H9 (cell line): ENCODE results near the gene COX10. TPM values are rescaled to one million over a fixed set of nuclear protein-coding genes. Genes with fewer than 3 reads are reported as not detected.

Source experiments
- DNase-seq: peaks from one replicate; pipeline ENCODE4 v3.0.0-alpha.2; 2017
- H2AFZ ChIP-seq: one replicate; pipeline ENCODE4 v1.6.1; 2013; ENCODE audit warnings: mild to moderate bottlenecking, low read length, control low read depth, moderate library complexity
- H2AK5ac ChIP-seq: 2 replicates; pipeline ENCODE4 v1.6.1; 2013; ENCODE audit warnings: low read length, control low read depth, mixed read lengths; ENCODE audit not compliant: insufficient read length
- H2BK120ac ChIP-seq: one replicate; pipeline ENCODE4 v1.6.1; 2013; ENCODE audit warnings: low read depth, mild to moderate bottlenecking, low read length, control low read depth, inconsistent platforms; ENCODE audit not compliant: poor library complexity, severe bottlenecking
- H2BK12ac ChIP-seq: 2 replicates; pipeline ENCODE4 v1.6.1; 2013; ENCODE audit warnings: low read length, control low read depth, mixed read lengths, low read depth; ENCODE audit not compliant: insufficient read length
- H2BK15ac ChIP-seq: 2 replicates; pipeline ENCODE4 v1.6.1; 2013; ENCODE audit warnings: low read depth, low read length, control low read depth
- H2BK20ac ChIP-seq: one replicate; pipeline ENCODE4 v1.6.1; 2013; ENCODE audit warnings: low read depth, mild to moderate bottlenecking, low read length, control low read depth, inconsistent platforms; ENCODE audit not compliant: poor library complexity, severe bottlenecking
- H2BK5ac ChIP-seq: 2 replicates; pipeline ENCODE4 v1.6.1; 2013; ENCODE audit warnings: low read length, control low read depth, mixed read lengths; ENCODE audit not compliant: insufficient read length
- H3K14ac ChIP-seq: 2 replicates; pipeline ENCODE4 v1.6.1; 2013; ENCODE audit warnings: low read length, control low read depth; ENCODE audit not compliant: insufficient read depth
- H3K18ac ChIP-seq: 2 replicates; pipeline ENCODE4 v1.6.1; 2013; ENCODE audit warnings: low read depth, mild to moderate bottlenecking, mixed read lengths, low read length, control low read depth; ENCODE audit not compliant: insufficient read length
- H3K23ac ChIP-seq: 2 replicates; pipeline ENCODE4 v1.6.1; 2013; ENCODE audit warnings: low read length, control low read depth, mixed read lengths, low read depth; ENCODE audit not compliant: insufficient read length
- H3K23me2 ChIP-seq: 2 replicates; pipeline ENCODE4 v1.6.1; 2013; ENCODE audit warnings: low read depth, mild to moderate bottlenecking, mixed read lengths, low read length, control low read depth; ENCODE audit not compliant: insufficient read length, poor library complexity, severe bottlenecking
- H3K27ac ChIP-seq: 2 replicates; pipeline ENCODE4 v1.5.1; 2013; ENCODE audit warnings: low read length, control low read depth, mixed read lengths, low read depth; ENCODE audit not compliant: insufficient read length
- H3K27me3 ChIP-seq: 2 replicates; pipeline ENCODE4 v1.6.1; 2013; ENCODE audit warnings: low read length, control low read depth, inconsistent platforms; ENCODE audit not compliant: insufficient read depth
- H3K4ac ChIP-seq: 2 replicates; pipeline ENCODE4 v1.6.1; 2013; ENCODE audit warnings: low read depth, mild to moderate bottlenecking, control low read depth, inconsistent platforms, low read length, moderate library complexity
- H3K4me1 ChIP-seq: 2 replicates; pipeline ENCODE4 v1.6.1; 2013; ENCODE audit warnings: low read length, control low read depth, inconsistent platforms; ENCODE audit not compliant: insufficient read depth
- H3K4me2 ChIP-seq: 2 replicates; pipeline ENCODE4 v1.6.1; 2013; ENCODE audit warnings: low read length, control low read depth, mixed read lengths; ENCODE audit not compliant: insufficient read length, insufficient read depth
- H3K56ac ChIP-seq: 2 replicates; pipeline ENCODE4 v1.6.1; 2013; ENCODE audit warnings: low read depth, mild to moderate bottlenecking, mixed read lengths, low read length, control low read depth; ENCODE audit not compliant: insufficient read length
- H3K79me1 ChIP-seq: 2 replicates; pipeline ENCODE4 v1.6.1; 2013; ENCODE audit warnings: low read depth, mild to moderate bottlenecking, moderate library complexity, low read length, control low read depth, inconsistent platforms; ENCODE audit not compliant: insufficient read depth, poor library complexity, severe bottlenecking
- H3K79me2 ChIP-seq: 2 replicates; pipeline ENCODE4 v1.6.1; 2013; ENCODE audit warnings: low read length, control low read depth, inconsistent platforms; ENCODE audit not compliant: insufficient read depth
- H3K9ac ChIP-seq: 2 replicates; pipeline ENCODE4 v1.6.1; 2013; ENCODE audit warnings: low read length, control low read depth, mixed read lengths; ENCODE audit not compliant: insufficient read length; ENCODE audit errors: extremely low read depth
- H3K9me3 ChIP-seq: one replicate; pipeline ENCODE4 v1.6.1; 2013; ENCODE audit warnings: low read depth, low read length, inconsistent platforms; ENCODE audit not compliant: control insufficient read depth
- H3T11ph ChIP-seq: one replicate; pipeline ENCODE4 v1.6.1; 2013; ENCODE audit warnings: mild to moderate bottlenecking, low read length, control low read depth, inconsistent platforms
- H4K20me1 ChIP-seq: one replicate; pipeline ENCODE4 v1.6.1; 2013; ENCODE audit not compliant: control insufficient read depth, insufficient read length, insufficient read depth
- H4K5ac ChIP-seq: 2 replicates; pipeline ENCODE4 v1.6.1; 2013; ENCODE audit warnings: low read depth, mild to moderate bottlenecking, mixed read lengths, low read length, control low read depth; ENCODE audit not compliant: insufficient read length
- H4K8ac ChIP-seq: replicated peaks from 2 replicates; pipeline ENCODE4 v1.6.1; 2013; ENCODE audit warnings: low read length, control low read depth, mixed read lengths, low read depth; ENCODE audit not compliant: insufficient read length
- H4K91ac ChIP-seq: 2 replicates; pipeline ENCODE4 v1.6.1; 2013; ENCODE audit warnings: low read depth, mild to moderate bottlenecking, moderate library complexity, mixed read lengths, low read length, control low read depth; ENCODE audit not compliant: insufficient read length
- H3K27ac Mint-ChIP-seq, 3 experiments: 2 replicates in 2 of 3; 3 replicates in 1 of 3; pipeline ENCODE4 v1.8.0; 2020 to 2021; ENCODE audit warnings: mixed read lengths in 3 of 3, mild to moderate bottlenecking in 1 of 3, moderate library complexity in 1 of 3
- H3K27me3 Mint-ChIP-seq: 2 replicates; pipeline ENCODE4 v1.8.0; 2021; ENCODE audit warnings: low read depth, mild to moderate bottlenecking, moderate library complexity, mixed read lengths
- H3K36me3 Mint-ChIP-seq, 3 experiments: 2 replicates in 2 of 3; 3 replicates in 1 of 3; pipeline ENCODE4 v1.8.0; 2020 to 2021; ENCODE audit warnings: low read depth in 3 of 3, mixed read lengths in 3 of 3; ENCODE audit not compliant: insufficient read depth in 1 of 3
- H3K4me1 Mint-ChIP-seq, 2 experiments: 2 replicates each; pipeline ENCODE4 v1.8.0; 2020; ENCODE audit warnings: mixed read lengths in 2 of 2
- H3K4me3 Mint-ChIP-seq, 2 experiments: 2 replicates in 1 of 2; 3 replicates in 1 of 2; pipeline ENCODE4 v1.8.0; 2020 to 2021; ENCODE audit warnings: mild to moderate bottlenecking in 2 of 2, mixed read lengths in 2 of 2, moderate library complexity in 1 of 2
- H3K9me3 Mint-ChIP-seq, 2 experiments: 2 replicates in 1 of 2; 3 replicates in 1 of 2; pipeline ENCODE4 v1.8.0; 2020; ENCODE audit warnings: mild to moderate bottlenecking in 2 of 2, mixed read lengths in 2 of 2, moderate library complexity in 1 of 2
- WGBS: extraction: QIAGEN DNeasy Blood & Tissue Kit; methylation state at CpG from one replicate; pipeline ENCODE4 v1.1.7; 2013; ENCODE audit warnings: missing lambda C conversion rate, low lambda C conversion rate, mixed read lengths; ENCODE audit not compliant: insufficient read length; ENCODE audit errors: extremely low coverage; 5-methylcytosine and 5-hydroxymethylcytosine counted together
- total RNA-seq: library from RNA; stranded (reverse); gene quantifications from 2 replicates; pipeline ENCODE4 v1.2.1, GENCODE V29; 2021
- TF ChIP-seq, protein P1 (sequence below): fragments of 200-600 bp; sonication (generic); conservative IDR thresholded peaks from 3 replicates; pipeline ENCODE4 v1.8.0; 2021; ENCODE audit warnings: antibody characterized with exemption, mild to moderate bottlenecking

Gene COX10
- total RNA-seq, 1 experiment from 2014 or later = 20.6 TPM

DNA sequence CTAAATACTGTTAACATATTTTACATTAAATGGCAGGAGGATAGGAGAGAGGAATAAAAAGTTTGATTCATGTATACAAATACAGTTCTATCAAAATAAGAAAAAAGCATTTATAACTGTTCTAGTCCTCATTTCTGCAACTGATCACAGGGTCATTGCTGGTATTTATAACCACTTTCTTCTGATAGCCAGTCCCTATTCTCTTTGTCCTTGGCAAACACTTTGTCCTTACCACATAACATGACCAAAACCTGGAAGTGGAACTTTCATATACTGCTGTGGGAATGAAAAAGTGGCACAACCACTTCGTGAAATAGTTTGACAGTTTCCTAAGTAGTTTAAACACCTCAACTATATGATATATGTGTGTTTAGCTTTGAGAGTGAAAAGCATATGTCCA lies 84.1 kb downstream of the COX10 start:
- H3K36me3 Mint-ChIP-seq = peaks cover 0 to 2% (median 2%) of the 10 kb centered on the region in 3 experiments; a peak in 3 of 7 replicates
- no peak overlapping the region for H2BK12ac ChIP-seq
- whole genome bisulfite sequencing = no CpG with 5 or more reads among the region's 1 CpG

More for the DNA sequence above, 84.1 kb downstream of the COX10 start:
- Histone ChIP-seq H3T11ph (no peak overlapping the region), H3K9ac (no peak overlapping the region), H3K18ac (no peak overlapping the region), H3K14ac (no peak overlapping the region), H3K23ac (no peak overlapping the region), H3K4me2 (no peak overlapping the region), H3K27ac (no peak overlapping the region), H3K79me1 (no peaks in the 10 kb centered on the region), H2BK15ac (no peak overlapping the region), H2AK5ac (no peak overlapping the region), H4K91ac (no peak overlapping the region), H3K23me2 (no peaks in the 10 kb centered on the region), H2BK20ac (no peak overlapping the region), H3K4me1 (no peaks in the 10 kb centered on the region), H3K56ac (no peak overlapping the region), H4K20me1 (no peaks in the 10 kb centered on the region), H3K27me3 (no peaks in the 10 kb centered on the region), H3K4ac (no peak overlapping the region), H3K79me2 (no peaks in the 10 kb centered on the region), H3K9me3 (no peaks in the 10 kb centered on the region), H2BK5ac (no peak overlapping the region), H2BK120ac (no peak overlapping the region), H2AFZ (no peak overlapping the region), H4K5ac (no peak overlapping the region), H4K8ac (no peak overlapping the region)
- H3K27me3 Mint-ChIP-seq = no peaks in the 10 kb centered on the region
- H3K27ac Mint-ChIP-seq = no peak overlapping the region
- H3K9me3 Mint-ChIP-seq = no peaks in the 10 kb centered on the region
- no peak for DNase-seq
- TF ChIP-seq, protein P1, sequence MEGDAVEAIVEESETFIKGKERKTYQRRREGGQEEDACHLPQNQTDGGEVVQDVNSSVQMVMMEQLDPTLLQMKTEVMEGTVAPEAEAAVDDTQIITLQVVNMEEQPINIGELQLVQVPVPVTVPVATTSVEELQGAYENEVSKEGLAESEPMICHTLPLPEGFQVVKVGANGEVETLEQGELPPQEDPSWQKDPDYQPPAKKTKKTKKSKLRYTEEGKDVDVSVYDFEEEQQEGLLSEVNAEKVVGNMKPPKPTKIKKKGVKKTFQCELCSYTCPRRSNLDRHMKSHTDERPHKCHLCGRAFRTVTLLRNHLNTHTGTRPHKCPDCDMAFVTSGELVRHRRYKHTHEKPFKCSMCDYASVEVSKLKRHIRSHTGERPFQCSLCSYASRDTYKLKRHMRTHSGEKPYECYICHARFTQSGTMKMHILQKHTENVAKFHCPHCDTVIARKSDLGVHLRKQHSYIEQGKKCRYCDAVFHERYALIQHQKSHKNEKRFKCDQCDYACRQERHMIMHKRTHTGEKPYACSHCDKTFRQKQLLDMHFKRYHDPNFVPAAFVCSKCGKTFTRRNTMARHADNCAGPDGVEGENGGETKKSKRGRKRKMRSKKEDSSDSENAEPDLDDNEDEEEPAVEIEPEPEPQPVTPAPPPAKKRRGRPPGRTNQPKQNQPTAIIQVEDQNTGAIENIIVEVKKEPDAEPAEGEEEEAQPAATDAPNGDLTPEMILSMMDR = no peak
- H3K4me1 Mint-ChIP-seq = peaks cover 0 to 4% of the 10 kb centered on the region in 2 experiments; a peak in 2 of 4 replicates
- no peak overlapping the region for H3K4me3 Mint-ChIP-seq
